IPS-NIHi11 (cell line): ENCODE results near the gene HHIPL1.

Experiments
- DNase-seq: peaks from one replicate; pipeline ENCODE4 v3.0.0; 2012; ENCODE audit warnings: mixed read lengths, low spot score

Gene HHIPL1

GRCh38 chr14:99611646-99612045 is 33.3 kb upstream of the HHIPL1 start:
- DNase-seq = no peak

- no peak for DNase-seq
Observed at GRCh38 chr14:99612071-99612737, 32.7 kb upstream of the HHIPL1 start.

- no peak for DNase-seq
Observed at GRCh38 chr14:99612738-99613330, 32.1 kb upstream of the HHIPL1 start.

- DNase-seq = no peak
Observed at GRCh38 chr14:99615497-99616157, 29.3 kb upstream of the HHIPL1 start.

GRCh38 chr14:99616832-99617800 is 27.8 kb upstream of the HHIPL1 start:
- no peak for DNase-seq

GRCh38 chr14:99619835-99620834 is 24.8 kb upstream of the HHIPL1 start:
- no peak for DNase-seq

- DNase-seq = peak; percentile 3
Observed at GRCh38 chr14:99621948-99622347, 23.0 kb upstream of the HHIPL1 start.

GRCh38 chr14:99624024-99624423 is 20.9 kb upstream of the HHIPL1 start:
- DNase-seq = no peak

- peak; percentile 61 for DNase-seq
Observed at GRCh38 chr14:99624971-99625370, 20.0 kb upstream of the HHIPL1 start.

GRCh38 chr14:99625476-99625875 is 19.5 kb upstream of the HHIPL1 start:
- peak; percentile 1 for DNase-seq

GRCh38 chr14:99626041-99626648 is 18.8 kb upstream of the HHIPL1 start:
- peak; percentile 4 for DNase-seq

- no peak for DNase-seq
Observed at GRCh38 chr14:99627100-99627499, 17.8 kb upstream of the HHIPL1 start.

GRCh38 chr14:99627510-99628381 is 17.2 kb upstream of the HHIPL1 start:
- peak; percentile 13 for DNase-seq

- peak; percentile 96 for DNase-seq
Observed at GRCh38 chr14:99628887-99629618, 15.9 kb upstream of the HHIPL1 start.

- DNase-seq = peak; percentile 57
Observed at GRCh38 chr14:99630202-99630601, 14.7 kb upstream of the HHIPL1 start.

- DNase-seq = no peak
Observed at GRCh38 chr14:99632410-99633035, 12.4 kb upstream of the HHIPL1 start.

GRCh38 chr14:99633141-99633540 is 11.8 kb upstream of the HHIPL1 start:
- DNase-seq = no peak

GRCh38 chr14:99633918-99634317 is 11.0 kb upstream of the HHIPL1 start:
- no peak for DNase-seq
